K562 (cell line): Measurements from ENCODE around the gene NXF1. TPM values are rescaled to one million over a fixed set of nuclear protein-coding genes. Genes with fewer than 3 reads are reported as not detected.

ENCODE experiments used
- CBX5 ChIP-seq: IDR thresholded peaks from 2 replicates; pipeline ENCODE4 v1.6.1; 2014; ENCODE audit warnings: low read depth, borderline replicate concordance
- CHCHD3 ChIP-seq: fragments of 250-450 bp; sonication (Bioruptor Pico); IDR thresholded peaks from 2 replicates; pipeline ENCODE4 v2.1.2; 2022; ENCODE audit warnings: mild to moderate bottlenecking
- CREM ChIP-seq: IDR thresholded peaks from 2 replicates; pipeline ENCODE4 v1.6.1; 2014; ENCODE audit warnings: antibody characterized with exemption, low read depth
- ESRRB ChIP-seq: fragments of 250-450 bp; sonication (Bioruptor Pico); IDR thresholded peaks from 2 replicates; pipeline ENCODE4 v1.5.0; 2020; ENCODE audit warnings: mild to moderate bottlenecking, moderate library complexity, borderline replicate concordance
- HDAC3 ChIP-seq: fragments of 450-650 bp; IDR thresholded peaks from 2 replicates; pipeline ENCODE4 v1.6.1; 2018; ENCODE audit warnings: borderline replicate concordance, mild to moderate bottlenecking, moderate library complexity; ENCODE audit not compliant: partially characterized antibody
- MTA1 ChIP-seq: fragments of 450-650 bp; IDR thresholded peaks from 2 replicates; pipeline ENCODE4 v1.6.1; 2017; ENCODE audit warnings: borderline replicate concordance
- MYNN ChIP-seq, 2 experiments: sonication (generic); formaldehyde crosslinking in 1 of 2; IDR thresholded peaks; 2 replicates each; pipeline versions ENCODE4 v1.5.0 to v1.6.1; 2016 to 2020; ENCODE audit warnings: antibody characterized with exemption in 1 of 2, missing genetic modification reagents in 1 of 2
- NEUROD1 ChIP-seq: fragments of 150-350 bp; IDR thresholded peaks from 2 replicates; pipeline ENCODE4 v1.6.1; 2014; ENCODE audit warnings: borderline replicate concordance, low read length, low read depth; ENCODE audit not compliant: partially characterized antibody
- RBBP5 ChIP-seq: fragments of 200-600 bp; sonication (generic); IDR thresholded peaks from 2 replicates; pipeline ENCODE4 v1.6.1; 2012; ENCODE audit warnings: borderline replicate concordance, mild to moderate bottlenecking, low read length, control low read depth, inconsistent platforms; ENCODE audit not compliant: insufficient read depth, poor library complexity, severe bottlenecking
- SMAD2 ChIP-seq: fragments of 150-350 bp; IDR thresholded peaks from 2 replicates; pipeline ENCODE4 v1.6.1; 2014; ENCODE audit warnings: low read depth, mild to moderate bottlenecking, low read length
- SMARCE1 ChIP-seq: fragments of 450-650 bp; IDR thresholded peaks from 2 replicates; pipeline ENCODE4 v1.7.1; 2016; ENCODE audit warnings: mild to moderate bottlenecking
- SUPT5H ChIP-seq: fragments of 450-650 bp; IDR thresholded peaks from 2 replicates; pipeline ENCODE4 v1.6.1; 2016
- ZMIZ1 ChIP-seq, 2 experiments: fragments of 150-350 bp in 1 of 2; IDR thresholded peaks; 2 replicates each; pipeline ENCODE4 v1.6.1; 2012 to 2016; ENCODE audit warnings: low read depth in 2 of 2, low read length in 2 of 2, mild to moderate bottlenecking in 1 of 2, moderate library complexity in 1 of 2
- ZNF134 ChIP-seq: fragments of 250-450 bp; sonication (Bioruptor Pico); conservative IDR thresholded peaks from 2 replicates; pipeline ENCODE4 v1.4.0; 2020
- ZNF384 ChIP-seq: IDR thresholded peaks from 2 replicates; pipeline ENCODE4 v1.6.1; 2012; ENCODE audit warnings: low read depth, low read length, improper control_type of control experiment
- ZNF444 ChIP-seq: fragments of 250-450 bp; sonication (Bioruptor Pico); IDR thresholded peaks from 2 replicates; pipeline ENCODE4 v1.4.0; 2020; ENCODE audit warnings: mild to moderate bottlenecking, moderate library complexity
- ZNF551 ChIP-seq: fragments of 250-450 bp; sonication (Bioruptor Pico); IDR thresholded peaks from 2 replicates; pipeline ENCODE4 v1.5.0; 2021; ENCODE audit warnings: mild to moderate bottlenecking, moderate library complexity
- polyA plus RNA-seq, 8 experiments: library from polyadenylated mRNA; depleted of rRNA in 4 of 8; stranded (reverse) in 5 of 8; unstranded in 3 of 8; fragments of >200 nt; fragmentation: Nextera tagmentation in 2 of 8; fragmentation: Illumina TruSeq in 1 of 8; extraction: Ambion mirVana in 2 of 8; extraction: Trizol in 1 of 8; gene quantifications; 2 replicates each; pipeline versions ENCODE4 v1.2.1 to v1.2.3, GENCODE V29; 2011 to 2014; ENCODE audit warnings: inconsistent platforms in 1 of 8, missing spikeins in 1 of 8
- total RNA-seq, 7 experiments: library from RNA; depleted of rRNA in 6 of 7; stranded (reverse); fragments of >200 nt in 6 of 7; fragmentation: Illumina TruSeq in 2 of 7; extraction: Trizol in 2 of 7; gene quantifications; 2 replicates each; pipeline versions ENCODE4 v1.2.1 to v1.2.3, GENCODE V29; 2011 to 2021; ENCODE audit warnings: low replicate concordance in 1 of 7
- TF ChIP-seq, protein P1 (sequence below): fragments of 450-650 bp; formaldehyde crosslinking; IDR thresholded peaks from 2 replicates; pipeline ENCODE4 v1.4.0; 2020; ENCODE audit warnings: mild to moderate bottlenecking, mixed read lengths
- TF ChIP-seq, protein P2 (sequence below): sonication (generic); formaldehyde crosslinking; IDR thresholded peaks from 2 replicates; pipeline ENCODE4 v1.8.0; 2022; ENCODE audit warnings: missing genetic modification reagents, mild to moderate bottlenecking, moderate library complexity, borderline replicate concordance

Gene NXF1
- total and polyA plus RNA-seq, 9 of the 15 experiments (the other 6 are each of a cell fraction or from before 2014, with no cell fraction given): 18.1 to 98.3 (median 35.8) TPM

- 0 out of 2 replicates have a peak, but pooled peaks have one; percentile 5 for TF ChIP-seq ZNF384
- peak; percentile 88 for TF ChIP-seq HDAC3
- peak; percentile 81 for TF ChIP-seq ZNF134 (CRISPR knock-in tag)
- peak; percentile 96 for TF ChIP-seq MYNN (IDR thresholded peaks at IDR 0.05)
- TF ChIP-seq MYNN (CRISPR knock-in tag; IDR thresholded peaks at IDR 0.05): no peak
- TF ChIP-seq SUPT5H: peak; percentile 100
- TF ChIP-seq MTA1: peak; percentile 87
- TF ChIP-seq, protein P1, sequence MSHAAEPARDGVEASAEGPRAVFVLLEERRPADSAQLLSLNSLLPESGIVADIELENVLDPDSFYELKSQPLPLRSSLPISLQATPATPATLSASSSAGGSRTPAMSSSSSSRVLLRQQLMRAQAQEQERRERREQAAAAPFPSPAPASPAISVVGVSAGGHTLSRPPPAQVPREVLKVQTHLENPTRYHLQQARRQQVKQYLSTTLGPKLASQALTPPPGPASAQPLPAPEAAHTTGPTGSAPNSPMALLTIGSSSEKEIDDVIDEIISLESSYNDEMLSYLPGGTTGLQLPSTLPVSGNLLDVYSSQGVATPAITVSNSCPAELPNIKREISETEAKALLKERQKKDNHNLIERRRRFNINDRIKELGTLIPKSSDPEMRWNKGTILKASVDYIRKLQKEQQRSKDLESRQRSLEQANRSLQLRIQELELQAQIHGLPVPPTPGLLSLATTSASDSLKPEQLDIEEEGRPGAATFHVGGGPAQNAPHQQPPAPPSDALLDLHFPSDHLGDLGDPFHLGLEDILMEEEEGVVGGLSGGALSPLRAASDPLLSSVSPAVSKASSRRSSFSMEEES: peak; percentile 91
- peak; percentile 71 for TF ChIP-seq SMARCE1
- TF ChIP-seq CBX5: 0 out of 2 replicates have a peak, but pooled peaks have one; percentile 52
- no peak for TF ChIP-seq RBBP5
- TF ChIP-seq NEUROD1: peak; percentile 90
- no peak for TF ChIP-seq SMAD2
- TF ChIP-seq, protein P2, sequence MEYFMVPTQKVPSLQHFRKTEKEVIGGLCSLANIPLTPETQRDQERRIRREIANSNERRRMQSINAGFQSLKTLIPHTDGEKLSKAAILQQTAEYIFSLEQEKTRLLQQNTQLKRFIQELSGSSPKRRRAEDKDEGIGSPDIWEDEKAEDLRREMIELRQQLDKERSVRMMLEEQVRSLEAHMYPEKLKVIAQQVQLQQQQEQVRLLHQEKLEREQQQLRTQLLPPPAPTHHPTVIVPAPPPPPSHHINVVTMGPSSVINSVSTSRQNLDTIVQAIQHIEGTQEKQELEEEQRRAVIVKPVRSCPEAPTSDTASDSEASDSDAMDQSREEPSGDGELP: no peak; the same call in 1 of the 2 replicates
- TF ChIP-seq CHCHD3 (CRISPR knock-in tag): peak; percentile 100
- TF ChIP-seq ZNF444 (CRISPR knock-in tag): peak; percentile 99
- TF ChIP-seq CREM: peak; percentile 85
- peak in 1 of 2 experiments; percentile 100; a peak in 2 of 4 replicates for TF ChIP-seq ZMIZ1 (IDR thresholded peaks at IDR 0.05; ENCODE audit: low read depth in 2 of 2, low read length in 2 of 2)
- TF ChIP-seq ZNF551: peak; percentile 100
- TF ChIP-seq ESRRB (CRISPR knock-in tag): peak; percentile 100
Measured at GRCh38 chr11:62841361-62842170, 36.3 kb upstream of the NXF1 start (continued).
